ENCODE data around the gene APLP2. TPM values are rescaled to one million over a fixed set of nuclear protein-coding genes. Genes with fewer than 3 reads are reported as not detected.

APLP2 gene
- total RNA-seq, 1 experiment from 2014 or later = 350 TPM

GRCh38 chr11:130099356-130099755 is 29.7 kb downstream of the APLP2 start:
- Histone ChIP-seq H4K20me1 (ENCODE audit: insufficient read depth) (peaks cover 36% of the 10 kb centered on the region), H3K9me2 (ENCODE audit: insufficient read depth) (no peaks in the 10 kb centered on the region), H3K27ac (no peak overlapping the region), H3K4me3 (no peak overlapping the region), H3K4me1 (replicated peaks; ENCODE audit: insufficient read depth) (no peaks in the 10 kb centered on the region), H3K79me2 (ENCODE audit: low read depth) (peaks cover 97% of the 10 kb centered on the region), H3F3A (ENCODE audit: insufficient read depth, low read depth) (peaks cover 13% of the 10 kb centered on the region; the same call in 1 of the 2 replicates), H2AFZ (no peak overlapping the region), H3K27me3 (ENCODE audit: insufficient read depth, low read depth) (no peaks in the 10 kb centered on the region), H3K36me3 (ENCODE audit: low read depth) (peaks cover under 1% of the 10 kb centered on the region; the same call in 1 of the 2 replicates), H3K9me3 (ENCODE audit: insufficient read depth, low read depth) (no peaks in the 10 kb centered on the region), H3K4me2 (no peak overlapping the region)
- POLR2A ChIA-PET (ENCODE audit: unreplicated experiment) = no interaction called here
- CTCF ChIA-PET = no interaction called here
- TF ChIP-seq EZH2 (IDR thresholded peaks at IDR 0.05; ENCODE audit: low read depth) (no peak), CTCF (conservative IDR thresholded peaks at IDR 0.05) (no peak)
- DNase-seq = no peak
- no TSS peak for BruUV-seq (replicated peaks)
- intact Hi-C loops (cut with micrococcal nuclease; ENCODE audit: unreplicated experiment) = no loop called here

- peaks cover 33% of the 10 kb centered on the region for H4K20me1 ChIP-seq (ENCODE audit: insufficient read depth)
- ChIA-PET POLR2A (ENCODE audit: unreplicated experiment) (no interaction called here), CTCF (no interaction called here)
- intact Hi-C loops (cut with micrococcal nuclease; ENCODE audit: unreplicated experiment) = no loop called here
- H3K4me2 ChIP-seq = no peak overlapping the region
- H3K9me3 ChIP-seq (ENCODE audit: insufficient read depth, low read depth) = no peaks in the 10 kb centered on the region
- DNase-seq = no peak
- H3K4me3 ChIP-seq = no peak overlapping the region
- peaks cover 97% of the 10 kb centered on the region for H3K79me2 ChIP-seq (ENCODE audit: low read depth)
- H2AFZ ChIP-seq = no peak overlapping the region
- H3K9me2 ChIP-seq (ENCODE audit: insufficient read depth) = no peaks in the 10 kb centered on the region
- no peaks in the 10 kb centered on the region for H3K27me3 ChIP-seq (ENCODE audit: insufficient read depth, low read depth)
- no TSS peak for BruUV-seq (replicated peaks)
- H3K27ac ChIP-seq = no peak overlapping the region
- peaks cover 5% of the 10 kb centered on the region; the same call in 1 of the 2 replicates for H3K36me3 ChIP-seq (ENCODE audit: low read depth)
- H3F3A ChIP-seq (ENCODE audit: insufficient read depth, low read depth) = peaks cover 13% of the 10 kb centered on the region; the same call in 1 of the 2 replicates
- TF ChIP-seq EZH2 (IDR thresholded peaks at IDR 0.05; ENCODE audit: low read depth) = no peak
- no peak for TF ChIP-seq CTCF (conservative IDR thresholded peaks at IDR 0.05)
- H3K4me1 ChIP-seq (replicated peaks; ENCODE audit: insufficient read depth) = no peaks in the 10 kb centered on the region
Measured at GRCh38 chr11:130100381-130101095, 30.8 kb downstream of the APLP2 start.

- peaks cover 24% of the 10 kb centered on the region for H4K20me1 ChIP-seq (ENCODE audit: insufficient read depth)
- H3K27ac ChIP-seq = no peak overlapping the region
- H3K4me2 ChIP-seq = no peak overlapping the region
- H3K9me2 ChIP-seq (ENCODE audit: insufficient read depth) = no peaks in the 10 kb centered on the region
- ChIA-PET CTCF (interaction anchor here (0.6 kb wide), 1 partner anchor 179 kb away, joined by 3 read pairs; no protein-coding TSS in a partner anchor), POLR2A (ENCODE audit: unreplicated experiment) (no interaction called here)
- no peak overlapping the region for H3K4me3 ChIP-seq
- H3K27me3 ChIP-seq (ENCODE audit: insufficient read depth, low read depth) = no peaks in the 10 kb centered on the region
- no peak overlapping the region for H2AFZ ChIP-seq
- DNase-seq = no peak
- peaks cover 5% of the 10 kb centered on the region; the same call in 1 of the 2 replicates for H3K36me3 ChIP-seq (ENCODE audit: low read depth)
- no peak for TF ChIP-seq CTCF (conservative IDR thresholded peaks at IDR 0.05)
- no peak for TF ChIP-seq EZH2 (IDR thresholded peaks at IDR 0.05; ENCODE audit: low read depth)
- H3K4me1 ChIP-seq (replicated peaks; ENCODE audit: insufficient read depth) = no peaks in the 10 kb centered on the region
- H3F3A ChIP-seq (ENCODE audit: insufficient read depth, low read depth) = peaks cover 13% of the 10 kb centered on the region; the same call in 1 of the 2 replicates
- no TSS peak for BruUV-seq (replicated peaks)
- H3K79me2 ChIP-seq (ENCODE audit: low read depth) = peaks cover 95% of the 10 kb centered on the region
- H3K9me3 ChIP-seq (ENCODE audit: insufficient read depth, low read depth) = no peaks in the 10 kb centered on the region
- intact Hi-C loops (cut with micrococcal nuclease; ENCODE audit: unreplicated experiment) = no loop called here
Measured at GRCh38 chr11:130101661-130102060, 32.0 kb downstream of the APLP2 start.

Measured in PC-9 (cell line).